Measurements from ENCODE around the gene INTS14. TPM values are rescaled to one million over a fixed set of nuclear protein-coding genes. Genes with fewer than 3 reads are reported as not detected.
"Not testable (repeated sequence)": the region's sequence is repeated elsewhere in the genome, so short reads cannot be mapped to it uniquely, and the experiment has no call there.

The INTS14 gene
- total RNA-seq, 1 donor: 41.0 TPM

GRCh38 chr15:65620833-65621232, 9.9 kb upstream of the INTS14 start:
- TF ChIP-seq, protein P1, sequence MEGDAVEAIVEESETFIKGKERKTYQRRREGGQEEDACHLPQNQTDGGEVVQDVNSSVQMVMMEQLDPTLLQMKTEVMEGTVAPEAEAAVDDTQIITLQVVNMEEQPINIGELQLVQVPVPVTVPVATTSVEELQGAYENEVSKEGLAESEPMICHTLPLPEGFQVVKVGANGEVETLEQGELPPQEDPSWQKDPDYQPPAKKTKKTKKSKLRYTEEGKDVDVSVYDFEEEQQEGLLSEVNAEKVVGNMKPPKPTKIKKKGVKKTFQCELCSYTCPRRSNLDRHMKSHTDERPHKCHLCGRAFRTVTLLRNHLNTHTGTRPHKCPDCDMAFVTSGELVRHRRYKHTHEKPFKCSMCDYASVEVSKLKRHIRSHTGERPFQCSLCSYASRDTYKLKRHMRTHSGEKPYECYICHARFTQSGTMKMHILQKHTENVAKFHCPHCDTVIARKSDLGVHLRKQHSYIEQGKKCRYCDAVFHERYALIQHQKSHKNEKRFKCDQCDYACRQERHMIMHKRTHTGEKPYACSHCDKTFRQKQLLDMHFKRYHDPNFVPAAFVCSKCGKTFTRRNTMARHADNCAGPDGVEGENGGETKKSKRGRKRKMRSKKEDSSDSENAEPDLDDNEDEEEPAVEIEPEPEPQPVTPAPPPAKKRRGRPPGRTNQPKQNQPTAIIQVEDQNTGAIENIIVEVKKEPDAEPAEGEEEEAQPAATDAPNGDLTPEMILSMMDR (IDR thresholded peaks at IDR 0.05; ENCODE audit: insufficient read depth, low read depth, low read length): no peak
- no peak overlapping the region for H3K4me3 ChIP-seq (ENCODE audit: low read depth, low read length)
- DNase-seq (ENCODE audit: low read depth): no peak

DNA sequence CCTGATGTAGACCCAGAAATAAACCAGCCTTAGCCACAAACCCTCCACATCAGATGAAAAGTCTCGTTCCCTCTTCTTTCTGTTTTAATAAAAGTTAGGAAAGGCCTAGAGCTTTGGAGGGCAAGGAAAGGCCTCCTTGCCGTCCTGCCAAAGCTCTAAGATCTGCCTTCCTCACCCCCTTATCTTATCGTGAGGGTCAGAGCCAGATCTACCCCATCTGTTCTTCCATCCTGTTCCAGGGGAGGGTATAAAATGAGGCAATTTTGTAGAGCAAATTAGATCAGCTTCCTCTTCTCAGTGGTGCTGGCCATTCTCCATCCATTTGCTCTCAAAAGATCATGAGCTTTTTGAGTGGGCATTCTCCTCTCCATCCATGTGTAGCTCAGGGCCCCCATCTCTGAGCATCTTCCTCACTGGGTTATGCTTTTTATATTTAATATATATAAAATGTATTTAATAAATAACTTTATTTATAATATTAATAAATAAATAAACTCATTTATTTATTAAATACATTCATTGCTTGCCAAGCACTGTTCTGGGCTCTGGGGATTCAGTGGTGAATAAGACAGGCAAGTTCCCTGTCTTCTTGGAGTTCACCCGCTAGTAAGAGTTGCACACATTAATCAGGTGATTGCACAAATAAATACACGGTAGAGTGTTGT, 8.8 kb upstream of the INTS14 start:
- peak; percentile 73 for DNase-seq (ENCODE audit: low read depth)
- TF ChIP-seq, protein P1 (IDR thresholded peaks at IDR 0.05; ENCODE audit: insufficient read depth, low read depth, low read length): no peak
- no peak overlapping the region for H3K4me3 ChIP-seq (ENCODE audit: low read depth, low read length)

GRCh38 chr15:65618560-65619109, 7.7 kb upstream of the INTS14 start:
- TF ChIP-seq, protein P1 (IDR thresholded peaks at IDR 0.05; ENCODE audit: insufficient read depth, low read depth, low read length): no peak
- no peak overlapping the region for H3K4me3 ChIP-seq (ENCODE audit: low read depth, low read length)
- DNase-seq (ENCODE audit: low read depth): no peak

DNA sequence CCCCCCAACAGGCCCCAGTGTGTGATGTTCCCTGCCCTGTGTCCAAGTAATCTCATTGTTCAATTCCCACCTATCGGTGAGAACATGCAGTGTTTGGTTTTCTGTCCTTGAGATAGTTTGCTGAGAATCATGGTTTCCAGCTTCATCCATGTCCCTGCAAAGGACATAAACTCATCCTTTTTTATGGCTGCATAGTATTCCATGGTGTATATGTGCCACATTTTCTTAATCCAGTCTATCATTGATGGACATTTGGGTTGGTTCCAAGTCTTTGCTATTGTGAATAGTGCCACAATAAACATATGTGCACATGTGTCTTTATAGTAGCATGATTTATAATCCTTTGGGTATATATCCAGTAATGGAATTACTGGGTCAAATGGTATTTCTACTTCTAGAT, 5.0 kb upstream of the INTS14 start:
- not testable (repeated sequence) for DNase-seq (ENCODE audit: low read depth); H3K4me3 ChIP-seq (ENCODE audit: low read depth, low read length)

DNA sequence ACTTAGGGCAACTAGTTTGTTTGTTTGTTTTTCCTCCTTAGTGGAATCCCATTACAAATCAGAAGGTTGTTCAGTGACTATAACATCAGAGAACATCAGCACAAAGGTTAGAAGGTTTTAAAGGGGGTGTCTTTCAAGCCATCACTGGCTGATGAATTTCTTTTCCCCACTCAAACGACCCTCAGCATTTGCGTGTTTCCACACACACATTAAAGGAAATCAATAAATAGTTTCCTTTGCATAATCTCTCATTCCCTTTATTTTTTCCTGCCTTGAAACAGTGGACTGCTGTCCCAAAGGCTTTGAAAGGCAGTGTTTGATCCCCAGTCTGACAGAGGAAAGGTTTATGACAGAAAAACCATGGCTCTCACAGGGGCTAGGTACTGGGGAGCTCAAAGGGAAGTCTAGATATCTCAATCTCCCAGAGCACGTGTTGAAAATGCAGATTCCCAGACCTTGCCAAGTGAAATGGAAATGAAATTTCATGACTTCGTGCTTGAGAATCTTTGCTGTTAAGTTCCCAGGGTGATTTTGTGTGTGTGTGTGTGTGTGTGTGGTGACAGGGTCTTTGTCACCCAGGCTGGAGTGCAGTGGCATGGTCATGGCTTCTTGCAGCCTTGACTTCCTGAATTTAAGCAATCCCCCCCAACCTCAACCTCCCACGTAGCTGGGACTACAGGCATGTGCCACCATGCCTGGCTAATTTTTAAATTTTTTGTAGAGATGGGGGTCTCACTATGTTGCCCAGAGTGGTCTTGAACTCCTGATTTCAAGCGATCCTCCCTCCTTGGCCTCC, 2.2 kb upstream of the INTS14 start:
- DNase-seq (ENCODE audit: low read depth): no peak
- TF ChIP-seq, protein P1 (IDR thresholded peaks at IDR 0.05; ENCODE audit: insufficient read depth, low read depth, low read length): no peak
- H3K4me3 ChIP-seq (ENCODE audit: low read depth, low read length): no peak overlapping the region

GRCh38 chr15:65612616-65612946, 1.6 kb upstream of the INTS14 start:
- DNase-seq (ENCODE audit: low read depth): no peak
- TF ChIP-seq, protein P1 (IDR thresholded peaks at IDR 0.05; ENCODE audit: insufficient read depth, low read depth, low read length): no peak
- H3K4me3 ChIP-seq (ENCODE audit: low read depth, low read length): no peak overlapping the region

- H3K4me3 ChIP-seq (ENCODE audit: low read depth, low read length): peak overlapping the region; percentile 81
- DNase-seq (ENCODE audit: low read depth): no peak
- TF ChIP-seq, protein P1 (IDR thresholded peaks at IDR 0.05; ENCODE audit: insufficient read depth, low read depth, low read length): no peak
These were observed 1.1 kb upstream of the INTS14 start for GRCh38 chr15:65611888-65612615.

Measured in fibroblast of villous mesenchyme (primary cell).